ENCODE measurements around the gene EPHB1.

GRCh38 chr3:135033737-135034136 is 238.7 kb downstream of the EPHB1 start:
- TF ChIP-seq CTCF (IDR thresholded peaks at IDR 0.05) (no peak), POLR2A (IDR thresholded peaks at IDR 0.05) (no peak)
